SU-DHL-6 (cell line): ENCODE results near the gene OR6X1.

Experiments
- H2AFZ ChIP-seq: fragments of 200-600 bp; sonication (generic); 2 replicates; pipeline ENCODE4 v1.6.1; 2014; ENCODE audit warnings: low read depth, mild to moderate bottlenecking, moderate library complexity, mixed read lengths, antibody characterized with exemption, low read length; ENCODE audit not compliant: severe bottlenecking
- H3F3A ChIP-seq: fragments of 200-600 bp; shearing (Covaris generic); 2 replicates; pipeline ENCODE4 v1.6.0; 2016; ENCODE audit warnings: antibody characterized with exemption, mild to moderate bottlenecking; ENCODE audit not compliant: insufficient read depth
- H3K27ac ChIP-seq: fragments of 200-600 bp; sonication (generic); 2 replicates; pipeline ENCODE4 v1.5.1; 2016; ENCODE audit warnings: low read depth, mild to moderate bottlenecking, low read length, moderate library complexity, mixed read lengths
- H3K27me3 ChIP-seq: fragments of 200-600 bp; sonication (generic), shearing (Covaris generic); 2 replicates; pipeline ENCODE4 v1.6.0; 2014; ENCODE audit warnings: mild to moderate bottlenecking, low read length
- H3K36me3 ChIP-seq: fragments of 200-600 bp; sonication (generic); 2 replicates; pipeline ENCODE4 v1.6.1; 2014; ENCODE audit warnings: mild to moderate bottlenecking, low read length, mixed read lengths
- H3K4me2 ChIP-seq: fragments of 300-600, 200-600 bp; shearing (Covaris generic), sonication (generic); 2 replicates; pipeline ENCODE4 v1.6.0; 2014; ENCODE audit warnings: low read length, low read depth, mild to moderate bottlenecking; ENCODE audit not compliant: poor library complexity, severe bottlenecking
- H3K4me3 ChIP-seq: fragments of 200-600 bp; sonication (generic); 2 replicates; pipeline ENCODE4 v1.5.1; 2014; ENCODE audit warnings: antibody characterized with exemption, low read length, mild to moderate bottlenecking, mixed read lengths; ENCODE audit not compliant: insufficient read depth, poor library complexity, severe bottlenecking
- H3K79me2 ChIP-seq: fragments of 200-600 bp; sonication (generic); 2 replicates; pipeline ENCODE4 v1.6.1; 2014; ENCODE audit warnings: mild to moderate bottlenecking, low read length, moderate library complexity; ENCODE audit not compliant: insufficient read depth
- H3K9ac ChIP-seq: fragments of 200-600 bp; sonication (generic); 2 replicates; pipeline ENCODE4 v1.7.0; 2014; ENCODE audit warnings: mild to moderate bottlenecking, low read length
- H3K9me2 ChIP-seq: fragments of 200-600 bp; sonication (generic); replicated peaks from 2 replicates; pipeline ENCODE4 v1.6.1; 2014; ENCODE audit warnings: low read length; ENCODE audit not compliant: insufficient read depth
- H3K9me3 ChIP-seq: fragments of 200-600 bp; sonication (generic); 2 replicates; pipeline ENCODE4 v1.6.1; 2014; ENCODE audit warnings: low read length, mixed read lengths; ENCODE audit not compliant: insufficient read depth
- H4K20me1 ChIP-seq: fragments of 200-600 bp; sonication (generic); 2 replicates; pipeline ENCODE4 v1.6.1; 2014; ENCODE audit warnings: low read depth, mild to moderate bottlenecking, antibody characterized with exemption, low read length, moderate library complexity, mixed read lengths
- EZH2phosphoT487 ChIP-seq: fragments of 200-600 bp; sonication (generic), shearing (Covaris generic); conservative IDR thresholded peaks from 2 replicates; pipeline ENCODE4 v1.6.1; 2018; ENCODE audit warnings: mild to moderate bottlenecking, antibody characterized with exemption, low read length, moderate library complexity, mixed read lengths
- TF ChIP-seq, protein P1 (sequence below): fragments of 200-600 bp; sonication (generic); IDR thresholded peaks from one replicate; pipeline ENCODE4 v1.5.1; 2017; ENCODE audit warnings: antibody characterized with exemption, mild to moderate bottlenecking, low read length, moderate library complexity; ENCODE audit not compliant: insufficient read depth, poor library complexity, severe bottlenecking

OR6X1 gene

DNA sequence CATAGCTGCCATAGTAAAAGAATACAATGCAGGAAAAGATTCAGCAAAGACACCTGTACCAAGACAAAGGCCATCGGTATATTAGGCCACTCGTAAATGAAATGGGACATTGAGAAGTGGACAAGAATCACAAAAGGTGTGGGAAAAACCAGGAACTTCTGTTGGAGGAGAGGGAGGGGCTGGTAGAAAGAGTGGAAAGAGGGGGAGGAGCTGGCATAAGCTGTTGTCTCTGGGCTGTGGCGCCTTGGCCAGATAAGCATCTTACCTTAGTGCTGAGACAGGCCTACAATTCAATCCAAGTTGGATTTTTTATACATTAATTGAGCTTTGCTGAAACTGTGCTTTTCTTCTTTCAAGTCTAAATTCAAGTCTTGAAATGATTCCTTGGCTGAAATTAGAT lies 50.0 kb downstream of the OR6X1 start:
- H3K4me3 ChIP-seq, result no peak overlapping the region
- H3F3A ChIP-seq, result no peaks in the 10 kb centered on the region
- H3K9ac ChIP-seq, result no peak overlapping the region
- no peaks in the 10 kb centered on the region for H4K20me1 ChIP-seq
- H3K79me2 ChIP-seq, result no peaks in the 10 kb centered on the region
- no peak overlapping the region for H3K4me2 ChIP-seq
- no peaks in the 10 kb centered on the region for H3K9me3 ChIP-seq
- H3K27ac ChIP-seq, result no peak overlapping the region
- no peaks in the 10 kb centered on the region for H3K36me3 ChIP-seq
- TF ChIP-seq EZH2phosphoT487, result no peak
- TF ChIP-seq, protein P1, sequence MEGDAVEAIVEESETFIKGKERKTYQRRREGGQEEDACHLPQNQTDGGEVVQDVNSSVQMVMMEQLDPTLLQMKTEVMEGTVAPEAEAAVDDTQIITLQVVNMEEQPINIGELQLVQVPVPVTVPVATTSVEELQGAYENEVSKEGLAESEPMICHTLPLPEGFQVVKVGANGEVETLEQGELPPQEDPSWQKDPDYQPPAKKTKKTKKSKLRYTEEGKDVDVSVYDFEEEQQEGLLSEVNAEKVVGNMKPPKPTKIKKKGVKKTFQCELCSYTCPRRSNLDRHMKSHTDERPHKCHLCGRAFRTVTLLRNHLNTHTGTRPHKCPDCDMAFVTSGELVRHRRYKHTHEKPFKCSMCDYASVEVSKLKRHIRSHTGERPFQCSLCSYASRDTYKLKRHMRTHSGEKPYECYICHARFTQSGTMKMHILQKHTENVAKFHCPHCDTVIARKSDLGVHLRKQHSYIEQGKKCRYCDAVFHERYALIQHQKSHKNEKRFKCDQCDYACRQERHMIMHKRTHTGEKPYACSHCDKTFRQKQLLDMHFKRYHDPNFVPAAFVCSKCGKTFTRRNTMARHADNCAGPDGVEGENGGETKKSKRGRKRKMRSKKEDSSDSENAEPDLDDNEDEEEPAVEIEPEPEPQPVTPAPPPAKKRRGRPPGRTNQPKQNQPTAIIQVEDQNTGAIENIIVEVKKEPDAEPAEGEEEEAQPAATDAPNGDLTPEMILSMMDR, result no peak
- H3K27me3 ChIP-seq, result no peaks in the 10 kb centered on the region
- no peaks in the 10 kb centered on the region for H3K9me2 ChIP-seq
- no peak overlapping the region for H2AFZ ChIP-seq
